NB4 (cell line): ENCODE measurements around the gene AIF1.

Experiments used
- CTCF ChIP-seq: IDR thresholded peaks from one replicate; pipeline ENCODE4 v1.5.1; 2012; ENCODE audit warnings: low read depth, low read length
- MAX ChIP-seq: IDR thresholded peaks from 2 replicates; pipeline ENCODE4 v1.6.1; 2011; ENCODE audit warnings: low read depth, low read length
- POLR2A ChIP-seq: IDR thresholded peaks from 2 replicates; pipeline ENCODE4 v1.6.1; 2011; ENCODE audit warnings: mild to moderate bottlenecking; ENCODE audit not compliant: insufficient read length; ENCODE audit errors: extremely low read depth

GRCh38 chr6:31643818-31644454 lies 28.9 kb downstream of the AIF1 start:
- TF ChIP-seq POLR2A: no peak
- no peak for TF ChIP-seq CTCF
- no peak for TF ChIP-seq MAX
